HFF-Myc (cell line): ENCODE results near the gene CDON.

Experiments
- DNase-seq: peaks from one replicate; pipeline ENCODE4 v3.0.0-alpha.2; 2011; ENCODE audit warnings: low read depth; ENCODE audit errors: extremely low read depth
- H3K4me3 ChIP-seq: replicated peaks from 2 replicates; pipeline ENCODE4 v1.5.1; 2011; ENCODE audit warnings: low read depth, mild to moderate bottlenecking, control low read depth, low read length
- TF ChIP-seq, protein P1 (sequence below): IDR thresholded peaks from 2 replicates; pipeline ENCODE4 v1.5.1; 2012; ENCODE audit warnings: mild to moderate bottlenecking, low read depth, low read length, control low read depth; ENCODE audit errors: missing control alignments

Gene CDON

DNA sequence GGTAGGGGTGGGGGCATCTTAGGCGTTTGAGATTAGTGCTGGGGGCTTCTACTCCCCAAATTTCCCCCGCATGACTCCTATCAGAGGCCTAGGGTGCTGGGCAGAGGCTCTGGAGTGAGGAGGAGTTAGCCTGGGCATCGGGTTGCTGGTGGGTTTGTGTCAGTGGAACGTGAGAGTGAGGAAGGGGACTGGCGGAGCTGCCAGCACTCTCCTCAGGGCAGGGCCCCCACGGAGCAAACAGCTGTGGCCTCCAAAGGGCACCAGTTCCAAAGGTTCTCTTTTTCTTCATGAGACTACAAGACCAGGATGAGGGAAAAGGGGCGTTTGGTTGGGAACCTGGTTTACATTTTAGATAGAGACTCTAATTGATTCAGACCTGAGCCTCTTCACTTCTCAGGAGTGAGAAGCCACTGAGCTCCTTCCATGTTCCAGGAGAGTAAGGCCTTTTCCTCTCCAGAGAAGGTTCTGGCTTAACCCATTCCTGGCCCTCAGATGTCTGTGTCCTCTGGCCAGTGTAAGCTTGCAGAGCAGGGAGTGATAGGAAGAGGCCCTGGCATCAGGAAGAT lies 35.6 kb upstream of the CDON start:
- TF ChIP-seq, protein P1, sequence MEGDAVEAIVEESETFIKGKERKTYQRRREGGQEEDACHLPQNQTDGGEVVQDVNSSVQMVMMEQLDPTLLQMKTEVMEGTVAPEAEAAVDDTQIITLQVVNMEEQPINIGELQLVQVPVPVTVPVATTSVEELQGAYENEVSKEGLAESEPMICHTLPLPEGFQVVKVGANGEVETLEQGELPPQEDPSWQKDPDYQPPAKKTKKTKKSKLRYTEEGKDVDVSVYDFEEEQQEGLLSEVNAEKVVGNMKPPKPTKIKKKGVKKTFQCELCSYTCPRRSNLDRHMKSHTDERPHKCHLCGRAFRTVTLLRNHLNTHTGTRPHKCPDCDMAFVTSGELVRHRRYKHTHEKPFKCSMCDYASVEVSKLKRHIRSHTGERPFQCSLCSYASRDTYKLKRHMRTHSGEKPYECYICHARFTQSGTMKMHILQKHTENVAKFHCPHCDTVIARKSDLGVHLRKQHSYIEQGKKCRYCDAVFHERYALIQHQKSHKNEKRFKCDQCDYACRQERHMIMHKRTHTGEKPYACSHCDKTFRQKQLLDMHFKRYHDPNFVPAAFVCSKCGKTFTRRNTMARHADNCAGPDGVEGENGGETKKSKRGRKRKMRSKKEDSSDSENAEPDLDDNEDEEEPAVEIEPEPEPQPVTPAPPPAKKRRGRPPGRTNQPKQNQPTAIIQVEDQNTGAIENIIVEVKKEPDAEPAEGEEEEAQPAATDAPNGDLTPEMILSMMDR = no peak
- H3K4me3 ChIP-seq = no peak overlapping the region

DNA sequence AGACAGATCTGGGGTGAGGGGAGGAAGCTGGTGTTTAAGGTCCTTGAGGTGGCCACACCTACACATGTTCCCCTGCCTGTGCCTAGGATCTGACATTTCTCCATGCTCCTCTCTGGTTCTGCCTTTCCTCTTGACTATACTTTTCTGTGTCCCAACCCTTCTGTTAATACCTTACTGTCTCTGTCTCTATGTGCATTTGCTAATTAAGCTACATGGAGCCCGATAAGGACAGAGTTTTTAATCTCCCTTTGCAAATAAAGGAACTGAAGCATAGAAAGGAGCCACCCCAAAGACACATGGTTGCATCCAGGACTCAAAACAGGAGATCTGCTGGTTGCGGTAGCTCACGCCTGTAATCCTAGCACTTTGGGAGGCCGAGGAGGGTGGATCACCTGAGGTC lies 33.1 kb upstream of the CDON start:
- H3K4me3 ChIP-seq = no peak overlapping the region
- TF ChIP-seq, protein P1 = no peak
- no peak for DNase-seq

More for the DNA sequence above, 35.6 kb upstream of the CDON start:
- DNase-seq = no peak

DNA sequence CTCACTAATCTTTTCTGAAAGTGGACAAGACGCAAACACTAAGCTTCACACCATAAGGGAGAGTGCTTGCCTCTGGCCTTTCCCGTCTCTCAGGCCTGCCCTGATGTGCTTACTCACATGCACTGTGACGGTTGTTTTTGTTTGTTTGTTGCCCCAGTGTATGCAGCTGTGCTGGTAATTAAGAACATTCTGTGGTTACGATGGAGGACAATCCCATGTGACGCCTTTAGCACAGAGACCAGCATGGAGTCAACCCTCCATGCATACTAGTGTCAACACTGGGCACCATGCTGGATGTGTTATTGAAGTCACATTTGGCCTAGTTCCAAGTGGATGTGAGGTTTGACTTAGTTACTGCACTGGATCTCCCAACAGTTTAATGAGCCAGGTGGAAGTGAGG lies 27.8 kb upstream of the CDON start:
- TF ChIP-seq, protein P1 = no peak
- no peak for DNase-seq

DNA sequence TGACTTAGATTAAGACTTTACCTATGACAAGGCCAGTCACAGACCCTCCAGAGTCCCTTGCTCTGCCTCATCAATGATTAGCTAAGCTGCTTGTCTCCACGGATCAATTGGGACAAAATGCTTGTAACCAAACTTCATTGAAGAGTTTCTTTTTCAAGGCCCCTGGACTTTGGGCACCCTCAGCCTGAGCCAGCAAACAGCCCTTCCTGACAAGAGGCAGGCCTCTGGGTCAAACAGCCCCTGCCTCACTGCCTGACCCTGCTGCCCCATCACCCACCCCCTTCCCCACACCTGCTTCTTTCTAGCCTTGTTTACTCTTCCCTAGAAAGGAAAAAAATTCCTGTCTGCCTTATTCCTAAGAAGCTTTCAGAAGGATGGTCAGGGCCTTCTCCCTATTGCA lies 26.3 kb upstream of the CDON start:
- H3K4me3 ChIP-seq = no peak overlapping the region
- TF ChIP-seq, protein P1 = no peak

More for the DNA sequence above, 27.8 kb upstream of the CDON start:
- H3K4me3 ChIP-seq = no peak overlapping the region

DNA sequence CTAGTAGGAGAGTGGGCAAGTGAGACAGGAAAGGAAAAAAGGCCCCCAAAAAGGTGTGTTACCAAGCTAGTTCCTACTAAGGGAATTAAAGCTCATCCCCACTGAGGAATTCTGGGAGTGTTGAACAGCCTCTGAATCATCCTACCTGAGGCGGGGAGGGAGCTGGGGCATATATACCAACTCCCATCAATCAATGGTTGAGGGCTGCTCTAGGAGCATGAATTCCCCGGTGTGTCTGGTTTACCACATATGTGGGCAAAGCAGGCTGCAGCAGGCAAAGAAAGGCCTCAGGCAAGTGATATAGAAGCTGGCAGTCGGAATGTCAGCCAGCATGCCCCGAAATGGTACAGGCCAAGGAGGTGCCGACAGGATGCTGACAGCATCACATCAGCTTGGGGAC lies 23.6 kb upstream of the CDON start:
- no peak overlapping the region for H3K4me3 ChIP-seq
- TF ChIP-seq, protein P1 = no peak
- DNase-seq = no peak

More for the DNA sequence above, 26.3 kb upstream of the CDON start:
- DNase-seq = no peak

DNA sequence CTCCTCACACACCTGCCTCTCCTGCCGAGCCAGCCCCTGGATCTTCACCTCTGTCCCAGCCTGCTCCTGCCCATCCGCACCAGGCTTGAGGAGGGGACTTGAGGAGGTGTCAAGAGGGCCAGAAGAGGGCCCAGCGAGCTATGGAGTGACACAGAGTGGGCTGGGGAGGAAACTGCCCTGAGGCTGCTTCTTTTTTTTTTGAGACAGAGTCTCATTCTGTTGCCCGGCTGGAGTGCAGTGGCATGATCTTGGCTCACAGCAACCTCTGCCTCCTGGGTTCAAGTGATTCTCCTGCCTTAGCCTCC lies 21.9 kb upstream of the CDON start:
- TF ChIP-seq, protein P1 = no peak
- no peak for DNase-seq
- no peak overlapping the region for H3K4me3 ChIP-seq
